ENCODE data around the gene ATP6AP1.
A peak's percentile ranks its signal among the peaks of the same experiment; 100 is the strongest.

Gene ATP6AP1

GRCh38 chrX:154443479-154443910, 15.0 kb downstream of the ATP6AP1 start:
- peak overlapping the region; percentile 55 for H3K27ac ChIP-seq (ENCODE audit: poor library complexity, severe bottlenecking)

GRCh38 chrX:154443992-154444754, 15.7 kb downstream of the ATP6AP1 start, which contains the start of gene FAM50A:
FAM50A (plus strand) TSS chrX:154444141; CDS start chrX:154444236, 95 bp downstream.
- Histone ChIP-seq H3K4me1 (ENCODE audit: insufficient read depth, poor library complexity, severe bottlenecking) (no peaks in the 10 kb centered on the region), H3K36me3 (ENCODE audit: low read depth) (peaks cover 22% of the 10 kb centered on the region), H3K9me3 (ENCODE audit: severe bottlenecking) (no peaks in the 10 kb centered on the region), H3K27ac (ENCODE audit: poor library complexity, severe bottlenecking) (peak within 1 kb of the TSS; percentile 55), H3K4me3 (ENCODE audit: severe bottlenecking) (peak within 1 kb of the TSS; percentile 84), H3K27me3 (ENCODE audit: insufficient read depth, poor library complexity, severe bottlenecking) (no peaks in the 10 kb centered on the region)
- ATAC-seq (ENCODE audit: low read depth) = peak; percentile 50
- DNase-seq (ENCODE audit: low spot score) = no peak
- TF ChIP-seq CTCF (IDR thresholded peaks at IDR 0.05; ENCODE audit: poor library complexity, severe bottlenecking) = no peak

More at GRCh38 chrX:154443479-154443910, 15.0 kb downstream of the ATP6AP1 start:
- TF ChIP-seq CTCF (IDR thresholded peaks at IDR 0.05; ENCODE audit: poor library complexity, severe bottlenecking) = no peak
- Histone ChIP-seq H3K36me3 (ENCODE audit: low read depth) (peaks cover 22% of the 10 kb centered on the region), H3K4me1 (ENCODE audit: insufficient read depth, poor library complexity, severe bottlenecking) (no peaks in the 10 kb centered on the region), H3K4me3 (ENCODE audit: severe bottlenecking) (peak overlapping the region; percentile 84), H3K9me3 (ENCODE audit: severe bottlenecking) (no peaks in the 10 kb centered on the region), H3K27me3 (ENCODE audit: insufficient read depth, poor library complexity, severe bottlenecking) (no peaks in the 10 kb centered on the region)
- peak; percentile 21; the same call in 2 of the 3 replicates for ATAC-seq (ENCODE audit: low read depth)
- no peak for DNase-seq (ENCODE audit: low spot score)

- DNase-seq (ENCODE audit: low spot score) = no peak
- Histone ChIP-seq H3K36me3 (ENCODE audit: low read depth) (peaks cover 22% of the 10 kb centered on the region), H3K9me3 (ENCODE audit: severe bottlenecking) (no peaks in the 10 kb centered on the region), H3K4me3 (ENCODE audit: severe bottlenecking) (peak overlapping the region; percentile 84), H3K4me1 (ENCODE audit: insufficient read depth, poor library complexity, severe bottlenecking) (no peaks in the 10 kb centered on the region), H3K27me3 (ENCODE audit: insufficient read depth, poor library complexity, severe bottlenecking) (no peaks in the 10 kb centered on the region), H3K27ac (ENCODE audit: poor library complexity, severe bottlenecking) (peak overlapping the region; percentile 55)
- TF ChIP-seq CTCF (IDR thresholded peaks at IDR 0.05; ENCODE audit: poor library complexity, severe bottlenecking) = no peak
- ATAC-seq (ENCODE audit: low read depth) = peak; percentile 13; the same call in 1 of the 3 replicates
Measured at GRCh38 chrX:154444755-154445246, 16.3 kb downstream of the ATP6AP1 start.

- no peak for DNase-seq (ENCODE audit: low spot score)
- no peak for ATAC-seq (ENCODE audit: low read depth)
- no peak for TF ChIP-seq CTCF (IDR thresholded peaks at IDR 0.05; ENCODE audit: poor library complexity, severe bottlenecking)
- no peak overlapping the region for H3K27ac ChIP-seq (ENCODE audit: poor library complexity, severe bottlenecking)
- H3K4me1 ChIP-seq (ENCODE audit: insufficient read depth, poor library complexity, severe bottlenecking) = no peaks in the 10 kb centered on the region
- H3K9me3 ChIP-seq (ENCODE audit: severe bottlenecking) = no peaks in the 10 kb centered on the region
- H3K4me3 ChIP-seq (ENCODE audit: severe bottlenecking) = no peak overlapping the region
- H3K27me3 ChIP-seq (ENCODE audit: insufficient read depth, poor library complexity, severe bottlenecking) = no peaks in the 10 kb centered on the region
- H3K36me3 ChIP-seq (ENCODE audit: low read depth) = peaks cover 16% of the 10 kb centered on the region
Measured at GRCh38 chrX:154445776-154446175, 17.3 kb downstream of the ATP6AP1 start.

- Histone ChIP-seq H3K27me3 (ENCODE audit: insufficient read depth, poor library complexity, severe bottlenecking) (no peaks in the 10 kb centered on the region), H3K9me3 (ENCODE audit: severe bottlenecking) (no peaks in the 10 kb centered on the region), H3K4me3 (ENCODE audit: severe bottlenecking) (no peak overlapping the region), H3K4me1 (ENCODE audit: insufficient read depth, poor library complexity, severe bottlenecking) (no peaks in the 10 kb centered on the region), H3K36me3 (ENCODE audit: low read depth) (peaks cover 16% of the 10 kb centered on the region), H3K27ac (ENCODE audit: poor library complexity, severe bottlenecking) (no peak overlapping the region)
- ATAC-seq (ENCODE audit: low read depth) (no peak), DNase-seq (ENCODE audit: low spot score) (no peak)
- TF ChIP-seq CTCF (IDR thresholded peaks at IDR 0.05; ENCODE audit: poor library complexity, severe bottlenecking) = no peak
Measured at GRCh38 chrX:154446430-154446829, 18.0 kb downstream of the ATP6AP1 start.

Data from RWPE2 (cell line).